ENCODE results near the gene CRAMP1.
A peak's percentile ranks its signal among the peaks of the same experiment; 100 is the strongest.

CRAMP1 gene

GRCh38 chr16:1662543-1662942, 50.4 kb downstream of the CRAMP1 start:
- no peak for DNase-seq

GRCh38 chr16:1665829-1666228, 53.7 kb downstream of the CRAMP1 start:
- no peak for DNase-seq

- no peak for DNase-seq
These were observed 54.2 kb downstream of the CRAMP1 start for GRCh38 chr16:1666316-1666715.

GRCh38 chr16:1667271-1667670, 55.1 kb downstream of the CRAMP1 start:
- no peak for DNase-seq

GRCh38 chr16:1667916-1668315, 55.8 kb downstream of the CRAMP1 start:
- DNase-seq: no peak

GRCh38 chr16:1668612-1669319, 56.6 kb downstream of the CRAMP1 start:
- no peak for DNase-seq

GRCh38 chr16:1669698-1670097, 57.5 kb downstream of the CRAMP1 start:
- DNase-seq: no peak

GRCh38 chr16:1670371-1670770, 58.2 kb downstream of the CRAMP1 start:
- DNase-seq: no peak

GRCh38 chr16:1670866-1671265, 58.7 kb downstream of the CRAMP1 start:
- DNase-seq: no peak

- no peak for DNase-seq
These were observed 61.4 kb downstream of the CRAMP1 start for GRCh38 chr16:1673424-1674151.

GRCh38 chr16:1674306-1674705, 62.1 kb downstream of the CRAMP1 start:
- DNase-seq: no peak

GRCh38 chr16:1674751-1675664, 62.8 kb downstream of the CRAMP1 start:
- DNase-seq: no peak

GRCh38 chr16:1676661-1677060, 64.5 kb downstream of the CRAMP1 start:
- no peak for DNase-seq

- DNase-seq: no peak
These were observed 65.2 kb downstream of the CRAMP1 start for GRCh38 chr16:1677339-1677738.

- DNase-seq: peak; percentile 91
These were observed 65.9 kb downstream of the CRAMP1 start, which contains the start of gene JPT2 for GRCh38 chr16:1677942-1678499. TSS of gene JPT2 (plus strand) at chr16:1678279. CDS start at chr16:1678313, 34 bp downstream.

- peak; percentile 34 for DNase-seq
These were observed 66.4 kb downstream of the CRAMP1 start for GRCh38 chr16:1678500-1679098.

- no peak for DNase-seq
These were observed 68.2 kb downstream of the CRAMP1 start for GRCh38 chr16:1680361-1680760.

GRCh38 chr16:1681032-1681431, 68.9 kb downstream of the CRAMP1 start:
- DNase-seq: no peak

- DNase-seq: no peak
These were observed 75.5 kb downstream of the CRAMP1 start for GRCh38 chr16:1687427-1688316.

GRCh38 chr16:1688807-1689560, 76.8 kb downstream of the CRAMP1 start:
- DNase-seq: no peak

GRCh38 chr16:1689853-1690252, 77.7 kb downstream of the CRAMP1 start:
- no peak for DNase-seq

All from CD4-positive, alpha-beta T cell treated with Interferon gamma for 1 hour (primary cell).